ENCODE results near the gene LRRC36.
A peak's percentile ranks its signal among the peaks of the same experiment; 100 is the strongest.

DNA sequence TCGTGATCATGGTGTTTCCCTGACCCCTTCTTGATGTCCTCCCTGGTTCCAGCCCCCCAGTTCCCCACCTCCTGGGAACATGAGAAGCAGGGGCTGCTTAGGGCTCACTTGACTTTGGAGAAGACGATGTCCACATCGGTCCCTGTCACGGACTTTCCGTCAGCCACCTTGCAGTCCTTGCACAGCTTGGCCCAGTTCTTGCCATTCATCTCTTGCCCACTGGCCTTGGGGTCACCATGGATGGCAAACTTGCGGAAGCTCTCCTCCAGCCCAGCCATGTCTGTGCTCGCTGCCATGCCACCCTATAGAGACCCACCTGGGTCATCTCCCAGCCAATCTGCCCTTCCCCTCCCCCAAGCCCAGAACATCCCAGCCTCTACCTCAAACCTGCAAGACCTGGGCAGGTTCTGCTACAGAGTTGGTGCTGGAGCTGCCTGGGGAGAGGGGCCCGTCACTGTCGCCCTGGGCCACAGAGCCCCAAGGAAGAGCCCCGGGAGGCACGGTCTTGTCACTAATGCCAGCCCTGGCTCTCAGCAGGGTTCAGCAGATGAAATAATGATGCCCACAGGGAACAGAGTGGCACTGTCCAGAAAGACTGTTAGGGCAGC, 64.3 kb downstream of the LRRC36 start:
- TF ChIP-seq, protein P1, sequence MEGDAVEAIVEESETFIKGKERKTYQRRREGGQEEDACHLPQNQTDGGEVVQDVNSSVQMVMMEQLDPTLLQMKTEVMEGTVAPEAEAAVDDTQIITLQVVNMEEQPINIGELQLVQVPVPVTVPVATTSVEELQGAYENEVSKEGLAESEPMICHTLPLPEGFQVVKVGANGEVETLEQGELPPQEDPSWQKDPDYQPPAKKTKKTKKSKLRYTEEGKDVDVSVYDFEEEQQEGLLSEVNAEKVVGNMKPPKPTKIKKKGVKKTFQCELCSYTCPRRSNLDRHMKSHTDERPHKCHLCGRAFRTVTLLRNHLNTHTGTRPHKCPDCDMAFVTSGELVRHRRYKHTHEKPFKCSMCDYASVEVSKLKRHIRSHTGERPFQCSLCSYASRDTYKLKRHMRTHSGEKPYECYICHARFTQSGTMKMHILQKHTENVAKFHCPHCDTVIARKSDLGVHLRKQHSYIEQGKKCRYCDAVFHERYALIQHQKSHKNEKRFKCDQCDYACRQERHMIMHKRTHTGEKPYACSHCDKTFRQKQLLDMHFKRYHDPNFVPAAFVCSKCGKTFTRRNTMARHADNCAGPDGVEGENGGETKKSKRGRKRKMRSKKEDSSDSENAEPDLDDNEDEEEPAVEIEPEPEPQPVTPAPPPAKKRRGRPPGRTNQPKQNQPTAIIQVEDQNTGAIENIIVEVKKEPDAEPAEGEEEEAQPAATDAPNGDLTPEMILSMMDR (IDR thresholded peaks at IDR 0.05; ENCODE audit: insufficient read depth, low read length) = no peak
- peak; percentile 7; the same call in 1 of the 2 replicates for TF ChIP-seq GABPA (IDR thresholded peaks at IDR 0.05; ENCODE audit: low read depth)
